HepG2 (cell line): ENCODE results near the gene MLLT1. TPM values are rescaled to one million over a fixed set of nuclear protein-coding genes. Genes with fewer than 3 reads are reported as not detected.
A peak's percentile ranks its signal among the peaks of the same experiment; 100 is the strongest.

Experiments
- BCL6 ChIP-seq: IDR thresholded peaks from 2 replicates; pipeline ENCODE4 v1.6.1; 2016; ENCODE audit warnings: missing genetic modification reagents, missing compliant biosample characterization
- DPF2 ChIP-seq: sonication (generic); formaldehyde crosslinking; IDR thresholded peaks from 2 replicates; pipeline ENCODE4 v1.4.0; 2020; ENCODE audit warnings: mild to moderate bottlenecking, low read depth, missing genetic modification reagents, borderline replicate concordance
- EHMT2 ChIP-seq: fragments of 200-600 bp; sonication (generic); IDR thresholded peaks from 2 replicates; pipeline ENCODE4 v1.7.0; 2017; ENCODE audit warnings: antibody characterized with exemption, low read depth, low read length, borderline replicate concordance
- FIP1L1 ChIP-seq: fragments of 200-400 bp; formaldehyde crosslinking; IDR thresholded peaks from 2 replicates; pipeline ENCODE4 v1.6.1; 2018; ENCODE audit warnings: low read depth, mild to moderate bottlenecking, low read length, moderate library complexity, borderline replicate concordance; ENCODE audit not compliant: insufficient read depth
- GTF2F1 ChIP-seq: fragments of 150-350 bp; IDR thresholded peaks from 2 replicates; pipeline ENCODE4 v1.6.1; 2014; ENCODE audit warnings: low read length
- HNF1A ChIP-seq, 2 experiments: sonication (generic) in 1 of 2; formaldehyde crosslinking in 1 of 2; IDR thresholded peaks; 2 replicates each; pipeline versions ENCODE4 v1.4.0 to v1.6.1; 2016 to 2020; ENCODE audit warnings: borderline replicate concordance in 1 of 2, low read depth in 1 of 2, mild to moderate bottlenecking in 1 of 2, missing genetic modification reagents in 1 of 2
- HNF4G ChIP-seq, 2 experiments: sonication (generic) in 1 of 2; formaldehyde crosslinking in 1 of 2; IDR thresholded peaks; 2 replicates each; pipeline versions ENCODE4 v1.4.0 to v1.6.1; 2011 to 2020; ENCODE audit warnings: borderline replicate concordance in 2 of 2, low read depth in 2 of 2, mild to moderate bottlenecking in 2 of 2, low read length in 1 of 2, missing genetic modification reagents in 1 of 2, moderate library complexity in 1 of 2
- HNRNPLL ChIP-seq: fragments of 200-400 bp; formaldehyde crosslinking; IDR thresholded peaks from 2 replicates; pipeline ENCODE4 v1.6.1; 2017; ENCODE audit warnings: mild to moderate bottlenecking, low read depth, low read length; ENCODE audit not compliant: poor library complexity, severe bottlenecking
- LCORL ChIP-seq, 2 experiments: fragments of 450-650 bp in 1 of 2; sonication (generic) in 1 of 2; formaldehyde crosslinking in 1 of 2; IDR thresholded peaks; 2 replicates each; pipeline versions ENCODE4 v1.5.0 to v1.6.1; 2017 to 2020; ENCODE audit warnings: antibody characterized with exemption in 1 of 2, missing genetic modification reagents in 1 of 2
- NAIF1 ChIP-seq: sonication (generic); formaldehyde crosslinking; IDR thresholded peaks from 2 replicates; pipeline ENCODE4 v1.5.0; 2020; ENCODE audit warnings: mild to moderate bottlenecking, missing genetic modification reagents, borderline replicate concordance
- NR2F6 ChIP-seq, 2 experiments: IDR thresholded peaks; 2 replicates each; pipeline ENCODE4 v1.6.1; 2016; ENCODE audit warnings: antibody characterized with exemption in 1 of 2, mild to moderate bottlenecking in 1 of 2
- POLR2G ChIP-seq: fragments of 200-400 bp; formaldehyde crosslinking; IDR thresholded peaks from 2 replicates; pipeline ENCODE4 v1.6.1; 2018; ENCODE audit warnings: mild to moderate bottlenecking, low read depth, low read length, moderate library complexity
- SMARCE1 ChIP-seq: fragments of 450-650 bp; IDR thresholded peaks from 2 replicates; pipeline ENCODE4 v1.6.1; 2017; ENCODE audit warnings: borderline replicate concordance
- SP4 ChIP-seq: sonication (generic); formaldehyde crosslinking; IDR thresholded peaks from 2 replicates; pipeline ENCODE4 v1.8.1; 2023; ENCODE audit warnings: mild to moderate bottlenecking, missing genetic modification reagents
- TBX3 ChIP-seq: fragments of 450-650 bp; IDR thresholded peaks from 2 replicates; pipeline ENCODE4 v1.6.1; 2017; ENCODE audit warnings: antibody characterized with exemption, mild to moderate bottlenecking, inconsistent platforms, borderline replicate concordance
- TGIF2 ChIP-seq: IDR thresholded peaks from 2 replicates; pipeline ENCODE4 v1.6.1; 2016; ENCODE audit warnings: control low read depth, missing compliant biosample characterization
- TOPORS ChIP-seq: sonication (generic); formaldehyde crosslinking; IDR thresholded peaks from 2 replicates; pipeline ENCODE4 v1.8.0; 2023; ENCODE audit warnings: mild to moderate bottlenecking, missing genetic modification reagents
- XRCC5 ChIP-seq: fragments of 200-400 bp; formaldehyde crosslinking; optimal IDR thresholded peaks from 2 replicates; pipeline ENCODE3; 2017; ENCODE audit warnings: mild to moderate bottlenecking, low read length
- ZBTB7A ChIP-seq: sonication (generic); formaldehyde crosslinking; IDR thresholded peaks from 2 replicates; pipeline ENCODE4 v1.8.0; 2022; ENCODE audit warnings: mild to moderate bottlenecking, missing genetic modification reagents
- ZNF343 ChIP-seq: sonication (generic); formaldehyde crosslinking; IDR thresholded peaks from 2 replicates; pipeline ENCODE4 v1.4.0; 2020; ENCODE audit warnings: mild to moderate bottlenecking, missing genetic modification reagents
- ZNF350 ChIP-seq: sonication (generic); formaldehyde crosslinking; IDR thresholded peaks from 2 replicates; pipeline ENCODE4 v1.4.0; 2020; ENCODE audit warnings: mild to moderate bottlenecking, low read depth, missing genetic modification reagents, borderline replicate concordance
- ZNF496 ChIP-seq: sonication (generic); formaldehyde crosslinking; IDR thresholded peaks from 2 replicates; pipeline ENCODE4 v1.8.1; 2023; ENCODE audit warnings: mild to moderate bottlenecking, moderate library complexity, missing genetic modification reagents; ENCODE audit not compliant: insufficient replicate concordance
- ZNF530 ChIP-seq: sonication (generic); formaldehyde crosslinking; IDR thresholded peaks from 2 replicates; pipeline ENCODE4 v1.5.0; 2020; ENCODE audit warnings: low read depth, mild to moderate bottlenecking, missing genetic modification reagents
- polyA plus RNA-seq, 8 experiments: library from polyadenylated mRNA; depleted of rRNA in 3 of 8; stranded (reverse) in 7 of 8; unstranded in 1 of 8; fragments of >200 nt; fragmentation: Illumina TruSeq in 4 of 8; extraction: Trizol in 4 of 8; gene quantifications; 2 replicates each; pipeline versions ENCODE4 v1.2.1 to v1.2.3, GENCODE V29; 2011 to 2016; ENCODE audit warnings: low read depth in 4 of 8, missing spikeins in 1 of 8, mixed read lengths in 1 of 8; ENCODE audit not compliant: insufficient read depth in 1 of 8
- total RNA-seq, 5 experiments: library from RNA; depleted of rRNA; stranded (reverse); fragments of >200 nt; fragmentation: Illumina TruSeq; extraction: Trizol; gene quantifications; 2 replicates each; pipeline ENCODE4 v1.2.3, GENCODE V29; 2016; ENCODE audit warnings: low read depth in 1 of 5
- TF ChIP-seq, protein P1 (sequence below): sonication (generic); formaldehyde crosslinking; IDR thresholded peaks from 2 replicates; pipeline ENCODE4 v1.8.0; 2022; ENCODE audit warnings: missing genetic modification reagents, mild to moderate bottlenecking, inconsistent platforms, borderline replicate concordance

The MLLT1 gene
- total and polyA plus RNA-seq, 2 of the 13 experiments (the other 11 are each of a cell fraction or from before 2014, with no cell fraction given) = 11.7 to 12.2 TPM

GRCh38 chr19:6241680-6242377 lies 37.9 kb downstream of the MLLT1 start (continued):
- TF ChIP-seq HNF1A (IDR thresholded peaks at IDR 0.05; ENCODE audit: low read depth) (no peak), HNF1A (CRISPR knock-in tag; IDR thresholded peaks at IDR 0.05; ENCODE audit: borderline replicate concordance) (peak; percentile 51; the same call in 1 of the 2 replicates), XRCC5 (peak; percentile 61), HNRNPLL (peak; percentile 65), ZBTB7A (CRISPR knock-in tag) (no peak), EHMT2 (no peak), SP4 (CRISPR knock-in tag) (0 out of 2 replicates have a peak, but pooled peaks have one; percentile 21), ZNF350 (no peak), NAIF1 (CRISPR knock-in tag) (no peak), SMARCE1 (no peak), TGIF2 (CRISPR knock-in tag) (0 out of 2 replicates have a peak, but pooled peaks have one; percentile 47), LCORL (IDR thresholded peaks at IDR 0.05) (no peak), LCORL (CRISPR knock-in tag; IDR thresholded peaks at IDR 0.05) (no peak), TOPORS (no peak), FIP1L1 (no peak), POLR2G (0 out of 2 replicates have a peak, but pooled peaks have one; percentile 25), TBX3 (no peak), BCL6 (CRISPR knock-in tag) (peak; percentile 53), NR2F6 (IDR thresholded peaks at IDR 0.05) (no peak), NR2F6 (CRISPR knock-in tag; IDR thresholded peaks at IDR 0.05) (peak; percentile 57; the same call in 1 of the 2 replicates), ZNF343 (CRISPR knock-in tag) (no peak), HNF4G (IDR thresholded peaks at IDR 0.05; ENCODE audit: borderline replicate concordance, low read depth, low read length) (peak; percentile 27; the same call in 1 of the 2 replicates), HNF4G (CRISPR knock-in tag; IDR thresholded peaks at IDR 0.05; ENCODE audit: borderline replicate concordance, low read depth) (no peak), DPF2 (CRISPR knock-in tag) (peak; percentile 65), ZNF496 (CRISPR knock-in tag) (no peak), GTF2F1 (no peak), ZNF530 (CRISPR knock-in tag) (no peak)
- TF ChIP-seq, protein P1, sequence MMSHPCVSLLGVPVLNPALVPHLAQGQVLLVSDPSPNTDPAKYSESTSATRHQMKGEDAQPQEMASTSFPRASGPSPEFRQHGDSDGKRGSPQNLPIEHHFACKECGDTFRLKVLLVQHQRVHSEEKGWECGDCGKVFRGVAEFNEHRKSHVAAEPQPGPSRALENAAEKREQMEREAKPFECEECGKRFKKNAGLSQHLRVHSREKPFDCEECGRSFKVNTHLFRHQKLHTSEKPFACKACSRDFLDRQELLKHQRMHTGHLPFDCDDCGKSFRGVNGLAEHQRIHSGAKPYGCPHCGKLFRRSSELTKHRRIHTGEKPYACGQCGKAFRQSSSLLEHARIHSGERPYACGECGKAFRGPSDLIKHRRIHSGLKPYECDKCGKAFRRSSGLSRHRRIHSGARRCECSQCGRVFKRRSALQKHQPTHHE (CRISPR knock-in tag) = no peak
